Endothelial cell of umbilical vein (primary cell): Measurements from ENCODE around the gene RPL5.

Experiments used
- EZH2 ChIP-seq: IDR thresholded peaks from 2 replicates; pipeline ENCODE4 v1.6.1; 2012; ENCODE audit warnings: borderline replicate concordance, low read depth, mild to moderate bottlenecking, moderate library complexity, low read length, inconsistent platforms; ENCODE audit not compliant: severe bottlenecking
- GATA2 ChIP-seq: IDR thresholded peaks from 2 replicates; pipeline ENCODE4 v1.7.0; 2011; ENCODE audit warnings: low read depth, mild to moderate bottlenecking, moderate library complexity, mixed read lengths, low read length; ENCODE audit not compliant: insufficient read length, insufficient read depth
- POLR2A ChIP-seq: IDR thresholded peaks from 2 replicates; pipeline ENCODE4 v1.6.1; 2012; ENCODE audit warnings: low read depth, mild to moderate bottlenecking, control low read depth, low read length
- POLR2AphosphoS5 ChIP-seq: IDR thresholded peaks from 2 replicates; pipeline ENCODE4 v1.6.1; 2012; ENCODE audit warnings: low read depth, mild to moderate bottlenecking, control low read depth, low read length, moderate library complexity; ENCODE audit not compliant: insufficient read depth
- TF ChIP-seq, protein P1 (sequence below), 2 donors: IDR thresholded peaks; 1 replicate in 1 of 2; 2 replicates in 1 of 2; pipeline ENCODE4 v1.5.1; 2011; ENCODE audit warnings: low read length in 2 of 2, mild to moderate bottlenecking in 2 of 2, moderate library complexity in 2 of 2, control low read depth in 1 of 2, inconsistent platforms in 1 of 2, low read depth in 1 of 2; ENCODE audit not compliant: insufficient read depth in 1 of 2; ENCODE audit errors: extremely low read depth in 1 of 2
- TF ChIP-seq, protein P2 (sequence below): IDR thresholded peaks from 2 replicates; pipeline ENCODE4 v1.6.1; 2011; ENCODE audit not compliant: insufficient read depth, insufficient read length

DNA sequence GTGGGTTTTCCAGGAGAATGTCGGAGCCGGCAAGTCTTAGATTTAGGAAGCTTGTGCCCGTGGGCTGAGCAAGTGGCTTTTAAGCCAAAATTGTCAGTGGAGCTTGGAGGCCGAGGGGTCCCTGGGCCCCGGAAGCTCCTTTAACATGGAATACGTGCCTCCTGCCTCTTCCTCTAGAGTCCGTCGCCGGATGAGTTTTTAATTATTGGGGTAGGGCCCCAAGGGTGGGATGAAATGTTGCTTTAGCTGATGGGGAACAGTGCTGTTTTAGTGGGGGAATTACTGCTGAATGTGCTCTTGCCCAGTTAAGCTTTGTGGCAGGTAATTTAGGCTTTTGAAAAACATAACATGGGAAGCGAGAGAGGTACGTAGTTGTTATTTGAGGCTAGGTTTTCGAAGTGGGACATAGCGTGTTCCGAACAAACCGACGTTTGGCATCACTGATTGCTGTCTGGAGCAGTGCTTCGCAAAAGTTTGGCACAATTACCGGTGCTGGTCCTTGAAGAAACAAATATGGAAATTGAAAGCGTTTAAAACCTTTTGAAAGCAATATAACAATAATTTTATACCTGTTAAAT is 786 bp downstream of the RPL5 start:
- TF ChIP-seq, protein P1, sequence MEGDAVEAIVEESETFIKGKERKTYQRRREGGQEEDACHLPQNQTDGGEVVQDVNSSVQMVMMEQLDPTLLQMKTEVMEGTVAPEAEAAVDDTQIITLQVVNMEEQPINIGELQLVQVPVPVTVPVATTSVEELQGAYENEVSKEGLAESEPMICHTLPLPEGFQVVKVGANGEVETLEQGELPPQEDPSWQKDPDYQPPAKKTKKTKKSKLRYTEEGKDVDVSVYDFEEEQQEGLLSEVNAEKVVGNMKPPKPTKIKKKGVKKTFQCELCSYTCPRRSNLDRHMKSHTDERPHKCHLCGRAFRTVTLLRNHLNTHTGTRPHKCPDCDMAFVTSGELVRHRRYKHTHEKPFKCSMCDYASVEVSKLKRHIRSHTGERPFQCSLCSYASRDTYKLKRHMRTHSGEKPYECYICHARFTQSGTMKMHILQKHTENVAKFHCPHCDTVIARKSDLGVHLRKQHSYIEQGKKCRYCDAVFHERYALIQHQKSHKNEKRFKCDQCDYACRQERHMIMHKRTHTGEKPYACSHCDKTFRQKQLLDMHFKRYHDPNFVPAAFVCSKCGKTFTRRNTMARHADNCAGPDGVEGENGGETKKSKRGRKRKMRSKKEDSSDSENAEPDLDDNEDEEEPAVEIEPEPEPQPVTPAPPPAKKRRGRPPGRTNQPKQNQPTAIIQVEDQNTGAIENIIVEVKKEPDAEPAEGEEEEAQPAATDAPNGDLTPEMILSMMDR (IDR thresholded peaks at IDR 0.05; ENCODE audit: extremely low read depth in 1 of 2, insufficient read depth in 1 of 2, low read depth in 1 of 2, low read length in 2 of 2) = no peak
- TF ChIP-seq, protein P2, sequence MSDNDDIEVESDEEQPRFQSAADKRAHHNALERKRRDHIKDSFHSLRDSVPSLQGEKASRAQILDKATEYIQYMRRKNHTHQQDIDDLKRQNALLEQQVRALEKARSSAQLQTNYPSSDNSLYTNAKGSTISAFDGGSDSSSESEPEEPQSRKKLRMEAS = no peak
- no peak for TF ChIP-seq POLR2A
- no peak for TF ChIP-seq POLR2AphosphoS5
- no peak for TF ChIP-seq EZH2
- no peak for TF ChIP-seq GATA2
